H1 (cell line): ENCODE results near the gene MBTPS1. TPM values are rescaled to one million over a fixed set of nuclear protein-coding genes. Genes with fewer than 3 reads are reported as not detected.

Experiments
- CBX8 ChIP-seq: fragments of 300-800, 300-1000 bp; sonication (generic); IDR thresholded peaks from 2 replicates; pipeline ENCODE4 v1.7.1; 2016; ENCODE audit warnings: low read depth, low read length, borderline replicate concordance
- CEBPB ChIP-seq: IDR thresholded peaks from 2 replicates; pipeline ENCODE4 v1.6.1; 2012; ENCODE audit warnings: low read depth, low read length
- CHD1 ChIP-seq: IDR thresholded peaks from 2 replicates; pipeline ENCODE4 v1.6.1; 2012; ENCODE audit warnings: low read depth, low read length, improper control_type of control experiment
- CTBP2 ChIP-seq: IDR thresholded peaks from 2 replicates; pipeline ENCODE4 v1.7.0; 2011; ENCODE audit warnings: borderline replicate concordance, mild to moderate bottlenecking, moderate library complexity, mixed read lengths, low read length; ENCODE audit not compliant: insufficient read depth, insufficient read length
- EGR1 ChIP-seq: IDR thresholded peaks from 2 replicates; pipeline ENCODE4 v1.6.1; 2011; ENCODE audit warnings: low read depth, low read length, borderline replicate concordance
- GTF2F1 ChIP-seq: IDR thresholded peaks from 2 replicates; pipeline ENCODE4 v1.6.1; 2012; ENCODE audit warnings: low read depth, low read length, improper control_type of control experiment, borderline replicate concordance
- NRF1 ChIP-seq: IDR thresholded peaks from 2 replicates; pipeline ENCODE4 v1.6.1; 2011; ENCODE audit warnings: mild to moderate bottlenecking, low read depth, low read length, improper control_type of control experiment
- RBBP5 ChIP-seq: IDR thresholded peaks from 2 replicates; pipeline ENCODE4 v1.7.1; 2012; ENCODE audit warnings: low read depth, mild to moderate bottlenecking, inconsistent platforms, low read length, moderate library complexity, borderline replicate concordance
- TEAD4 ChIP-seq: IDR thresholded peaks from 2 replicates; pipeline ENCODE4 v1.6.1; 2012; ENCODE audit warnings: low read depth, low read length, inconsistent platforms, mixed read lengths
- polyA plus RNA-seq, 7 experiments: library from polyadenylated mRNA; depleted of rRNA in 3 of 7; stranded (reverse) in 5 of 7; unstranded in 2 of 7; fragments of >200 nt in 5 of 7; fragments of 200-250 nt in 2 of 7; gene quantifications; 1 replicate in 5 of 7; 2 replicates in 1 of 7; 4 replicates in 1 of 7; pipeline versions ENCODE4 v1.2.1 to v1.2.3, GENCODE V29; 2011 to 2013; ENCODE audit warnings: missing spikeins in 2 of 7, mixed read lengths in 2 of 7
- total RNA-seq: library from RNA; stranded (reverse); fragmentation: NEBNext Ultra II Directional; extraction: Animal tissue kit (Norgen Biotek cat#: 25700); gene quantifications from 2 replicates; pipeline ENCODE4 v1.2.1, GENCODE V29; 2021

Gene MBTPS1
- total and polyA plus RNA-seq, 2 of the 8 experiments (the other 6 are each of a cell fraction or from before 2014, with no cell fraction given): 30.6 to 53.3 TPM

DNA sequence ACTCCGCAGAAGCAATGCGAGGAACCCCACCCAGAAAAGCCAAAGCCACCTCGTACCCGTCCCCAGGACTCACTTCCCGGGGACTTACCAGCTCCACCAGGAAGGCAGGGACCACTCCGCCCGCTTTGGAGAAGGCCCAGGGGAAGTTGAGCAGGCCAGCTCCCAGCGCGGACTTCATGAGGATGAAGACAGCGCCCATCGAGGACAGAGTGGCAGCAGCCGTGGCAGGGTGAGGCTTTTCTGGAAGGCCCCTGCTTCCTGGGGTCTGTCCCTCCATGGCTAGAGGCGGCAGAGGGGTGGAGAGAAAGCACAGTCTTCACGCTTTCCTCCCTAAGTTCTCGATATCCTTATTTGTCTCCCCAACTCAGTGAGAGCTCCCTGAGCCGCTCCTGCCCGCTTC, 74.9 kb downstream of the MBTPS1 start (continued):
- no peak for TF ChIP-seq EGR1
- TF ChIP-seq TEAD4: no peak
- TF ChIP-seq CTBP2: no peak
- TF ChIP-seq RBBP5: no peak
- no peak for TF ChIP-seq CEBPB
- no peak for TF ChIP-seq CBX8
- no peak for TF ChIP-seq CHD1
- no peak for TF ChIP-seq NRF1
- TF ChIP-seq GTF2F1: no peak
